Osteoblast (primary cell): ENCODE measurements around the gene CEP112. TPM values are rescaled to one million over a fixed set of nuclear protein-coding genes. Genes with fewer than 3 reads are reported as not detected.

Experiments
- DNase-seq: peaks from one replicate; pipeline ENCODE4 v3.0.0; 2011; ENCODE audit warnings: low spot score, mixed read lengths; ENCODE audit not compliant: insufficient read length; ENCODE audit errors: missing footprints
- H2AFZ ChIP-seq: 2 replicates; pipeline ENCODE4 v1.6.0; 2011; ENCODE audit warnings: mild to moderate bottlenecking, low read length
- H3K27ac ChIP-seq: 2 replicates; pipeline ENCODE4 v1.5.1; 2011; ENCODE audit warnings: mild to moderate bottlenecking, low read depth, low read length, moderate library complexity
- H3K27me3 ChIP-seq: 2 replicates; pipeline ENCODE4 v1.6.0; 2012; ENCODE audit warnings: mild to moderate bottlenecking, control low read depth, inconsistent platforms, low read length, moderate library complexity; ENCODE audit not compliant: insufficient read depth
- H3K36me3 ChIP-seq: 2 replicates; pipeline ENCODE4 v1.5.1; 2011; ENCODE audit warnings: mild to moderate bottlenecking, low read length, control low read depth, moderate library complexity; ENCODE audit not compliant: insufficient read depth
- H3K4me1 ChIP-seq: 2 replicates; pipeline ENCODE4 v1.5.1; 2011; ENCODE audit warnings: mild to moderate bottlenecking, low read length, control low read depth, moderate library complexity; ENCODE audit not compliant: insufficient read depth
- H3K4me2 ChIP-seq: 2 replicates; pipeline ENCODE4 v1.6.0; 2011; ENCODE audit warnings: mild to moderate bottlenecking, low read length; ENCODE audit not compliant: insufficient read depth
- H3K4me3 ChIP-seq: fragments of 200-600 bp; sonication (generic); 3 replicates; pipeline ENCODE4 v1.5.1; 2012; ENCODE audit warnings: mild to moderate bottlenecking, low read length, inconsistent platforms; ENCODE audit not compliant: insufficient read depth
- H3K79me2 ChIP-seq: 2 replicates; pipeline ENCODE4 v1.6.0; 2012; ENCODE audit warnings: mild to moderate bottlenecking, low read length, control low read depth, inconsistent platforms; ENCODE audit not compliant: insufficient read depth
- H3K9me3 ChIP-seq: 2 replicates; pipeline ENCODE4 v1.5.1; 2011; ENCODE audit warnings: low read depth, low read length, control low read depth
- H4K20me1 ChIP-seq: 2 replicates; pipeline ENCODE4 v1.6.0; 2012; ENCODE audit warnings: mild to moderate bottlenecking, low read length, control low read depth; ENCODE audit not compliant: insufficient read depth
- CTCF ChIP-seq: IDR thresholded peaks from 2 replicates; pipeline ENCODE4 v1.5.1; 2011; ENCODE audit warnings: mild to moderate bottlenecking, low read depth, low read length, moderate library complexity; ENCODE audit errors: extremely low read depth
- total RNA-seq: library from RNA; depleted of rRNA; stranded (reverse); fragments of >200 nt; gene quantifications from 2 replicates; pipeline ENCODE4 v1.2.3, GENCODE V29; 2012

CEP112 gene
- total RNA-seq, 1 donor = 8.3 TPM

GRCh38 chr17:65656390-65657250, 535.3 kb downstream of the CEP112 start:
- H4K20me1 ChIP-seq = no peaks in the 10 kb centered on the region
- no peaks in the 10 kb centered on the region for H3K79me2 ChIP-seq
- no peak overlapping the region for H3K4me2 ChIP-seq
- H3K27ac ChIP-seq = no peak overlapping the region
- no peaks in the 10 kb centered on the region for H3K36me3 ChIP-seq
- no peaks in the 10 kb centered on the region for H3K9me3 ChIP-seq
- no peak overlapping the region for H2AFZ ChIP-seq
- no peak overlapping the region for H3K4me3 ChIP-seq
- peaks cover 7% of the 10 kb centered on the region for H3K4me1 ChIP-seq
- DNase-seq = peak; percentile 26
- no peaks in the 10 kb centered on the region for H3K27me3 ChIP-seq
- TF ChIP-seq CTCF = no peak

GRCh38 chr17:65655706-65656105, 536.2 kb downstream of the CEP112 start:
- Histone ChIP-seq H3K4me3 (no peak overlapping the region), H3K9me3 (no peaks in the 10 kb centered on the region), H4K20me1 (no peaks in the 10 kb centered on the region), H3K4me1 (peaks cover under 1% of the 10 kb centered on the region), H3K79me2 (no peaks in the 10 kb centered on the region), H3K36me3 (no peaks in the 10 kb centered on the region), H2AFZ (no peak overlapping the region), H3K4me2 (no peak overlapping the region), H3K27me3 (no peaks in the 10 kb centered on the region), H3K27ac (no peak overlapping the region)
- no peak for DNase-seq
- no peak for TF ChIP-seq CTCF

GRCh38 chr17:65644545-65644944, 547.4 kb downstream of the CEP112 start:
- peaks cover 7% of the 10 kb centered on the region for H3K9me3 ChIP-seq
- no peak overlapping the region for H3K4me2 ChIP-seq
- no peak overlapping the region for H3K4me3 ChIP-seq
- no peak overlapping the region for H2AFZ ChIP-seq
- no peak for TF ChIP-seq CTCF
- H3K27ac ChIP-seq = no peak overlapping the region
- no peaks in the 10 kb centered on the region for H4K20me1 ChIP-seq
- no peaks in the 10 kb centered on the region for H3K27me3 ChIP-seq
- no peaks in the 10 kb centered on the region for H3K79me2 ChIP-seq
- no peaks in the 10 kb centered on the region for H3K4me1 ChIP-seq
- no peak for DNase-seq
- H3K36me3 ChIP-seq = no peaks in the 10 kb centered on the region

- Histone ChIP-seq H3K27me3 (no peaks in the 10 kb centered on the region), H3K9me3 (no peaks in the 10 kb centered on the region), H4K20me1 (no peaks in the 10 kb centered on the region), H3K4me1 (no peaks in the 10 kb centered on the region), H3K27ac (no peak overlapping the region), H3K36me3 (no peaks in the 10 kb centered on the region), H2AFZ (no peak overlapping the region), H3K4me2 (no peak overlapping the region), H3K4me3 (no peak overlapping the region), H3K79me2 (no peaks in the 10 kb centered on the region)
- no peak for TF ChIP-seq CTCF
- DNase-seq = no peak
Observed at GRCh38 chr17:65638221-65638975, 553.5 kb downstream of the CEP112 start.
